RWPE2 (cell line): ENCODE data around the gene NRGN.
"Not testable (repeated sequence)": the region's sequence is repeated elsewhere in the genome, so short reads cannot be mapped to it uniquely, and the experiment has no call there.

Experiments
- ATAC-seq: fragments of 200-7000 bp; cut with Tn5 transposase; 3 replicates; pipeline ENCODE4 v1.9.1; 2021; ENCODE audit warnings: low read depth
- DNase-seq: peaks from one replicate; pipeline ENCODE4 v3.0.0-alpha.2; 2020; ENCODE audit warnings: low spot score
- H3K27ac ChIP-seq: fragments of 450-650 bp; 2 replicates; pipeline ENCODE4 v1.5.1; 2017; ENCODE audit warnings: mild to moderate bottlenecking; ENCODE audit not compliant: poor library complexity, severe bottlenecking
- H3K27me3 ChIP-seq: fragments of 250-450 bp; sonication (Bioruptor Pico); 2 replicates; pipeline ENCODE4 v1.5.1; 2021; ENCODE audit warnings: mild to moderate bottlenecking, moderate library complexity; ENCODE audit not compliant: insufficient read depth, poor library complexity, severe bottlenecking
- H3K36me3 ChIP-seq: fragments of 250-450 bp; sonication (Bioruptor Pico); 2 replicates; pipeline ENCODE4 v1.5.1; 2020; ENCODE audit warnings: low read depth, mild to moderate bottlenecking, moderate library complexity
- H3K4me1 ChIP-seq: fragments of 250-450 bp; sonication (Bioruptor Pico); 2 replicates; pipeline ENCODE4 v1.5.1; 2021; ENCODE audit warnings: mild to moderate bottlenecking, moderate library complexity; ENCODE audit not compliant: insufficient read depth, poor library complexity, severe bottlenecking
- H3K4me3 ChIP-seq: fragments of 250-450 bp; sonication (Bioruptor Pico); 2 replicates; pipeline ENCODE4 v1.5.1; 2021; ENCODE audit warnings: mild to moderate bottlenecking, moderate library complexity; ENCODE audit not compliant: severe bottlenecking
- H3K9me3 ChIP-seq: fragments of 250-450 bp; sonication (Bioruptor Pico); 2 replicates; pipeline ENCODE4 v1.5.1; 2021; ENCODE audit warnings: mild to moderate bottlenecking, moderate library complexity; ENCODE audit not compliant: severe bottlenecking
- TF ChIP-seq, protein P1 (sequence below): fragments of 450-650 bp; IDR thresholded peaks from one replicate; pipeline ENCODE4 v1.5.1; 2017; ENCODE audit warnings: mild to moderate bottlenecking, moderate library complexity; ENCODE audit not compliant: poor library complexity, severe bottlenecking

Gene NRGN

DNA sequence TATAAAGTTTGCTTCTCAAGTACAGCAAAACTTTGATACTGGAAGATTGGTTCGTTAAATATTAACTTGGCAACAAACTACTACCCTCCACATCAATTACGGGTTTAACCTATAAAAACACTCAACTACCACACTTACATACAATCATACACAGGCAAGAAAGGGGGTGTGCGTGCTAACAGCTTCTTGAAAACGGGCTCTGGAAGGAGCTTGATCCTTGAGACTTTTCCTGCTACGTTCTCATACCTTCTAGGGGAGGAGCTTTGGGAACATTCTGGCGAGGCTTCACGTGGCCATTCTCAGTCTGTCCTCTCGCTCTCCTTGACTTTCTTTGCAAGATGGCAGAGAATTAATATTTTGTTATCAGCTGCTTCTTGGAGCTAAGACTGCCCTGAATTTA, 29.2 kb downstream of the NRGN start:
- DNase-seq (no peak), ATAC-seq (no peak)
- Histone ChIP-seq H3K4me1 (peaks cover 3% of the 10 kb centered on the region), H3K9me3 (no peaks in the 10 kb centered on the region), H3K27me3 (no peaks in the 10 kb centered on the region), H3K4me3 (no peak overlapping the region), H3K36me3 (peaks cover 53% of the 10 kb centered on the region), H3K27ac (peak overlapping the region; percentile 47)
- TF ChIP-seq, protein P1, sequence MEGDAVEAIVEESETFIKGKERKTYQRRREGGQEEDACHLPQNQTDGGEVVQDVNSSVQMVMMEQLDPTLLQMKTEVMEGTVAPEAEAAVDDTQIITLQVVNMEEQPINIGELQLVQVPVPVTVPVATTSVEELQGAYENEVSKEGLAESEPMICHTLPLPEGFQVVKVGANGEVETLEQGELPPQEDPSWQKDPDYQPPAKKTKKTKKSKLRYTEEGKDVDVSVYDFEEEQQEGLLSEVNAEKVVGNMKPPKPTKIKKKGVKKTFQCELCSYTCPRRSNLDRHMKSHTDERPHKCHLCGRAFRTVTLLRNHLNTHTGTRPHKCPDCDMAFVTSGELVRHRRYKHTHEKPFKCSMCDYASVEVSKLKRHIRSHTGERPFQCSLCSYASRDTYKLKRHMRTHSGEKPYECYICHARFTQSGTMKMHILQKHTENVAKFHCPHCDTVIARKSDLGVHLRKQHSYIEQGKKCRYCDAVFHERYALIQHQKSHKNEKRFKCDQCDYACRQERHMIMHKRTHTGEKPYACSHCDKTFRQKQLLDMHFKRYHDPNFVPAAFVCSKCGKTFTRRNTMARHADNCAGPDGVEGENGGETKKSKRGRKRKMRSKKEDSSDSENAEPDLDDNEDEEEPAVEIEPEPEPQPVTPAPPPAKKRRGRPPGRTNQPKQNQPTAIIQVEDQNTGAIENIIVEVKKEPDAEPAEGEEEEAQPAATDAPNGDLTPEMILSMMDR = no peak

DNA sequence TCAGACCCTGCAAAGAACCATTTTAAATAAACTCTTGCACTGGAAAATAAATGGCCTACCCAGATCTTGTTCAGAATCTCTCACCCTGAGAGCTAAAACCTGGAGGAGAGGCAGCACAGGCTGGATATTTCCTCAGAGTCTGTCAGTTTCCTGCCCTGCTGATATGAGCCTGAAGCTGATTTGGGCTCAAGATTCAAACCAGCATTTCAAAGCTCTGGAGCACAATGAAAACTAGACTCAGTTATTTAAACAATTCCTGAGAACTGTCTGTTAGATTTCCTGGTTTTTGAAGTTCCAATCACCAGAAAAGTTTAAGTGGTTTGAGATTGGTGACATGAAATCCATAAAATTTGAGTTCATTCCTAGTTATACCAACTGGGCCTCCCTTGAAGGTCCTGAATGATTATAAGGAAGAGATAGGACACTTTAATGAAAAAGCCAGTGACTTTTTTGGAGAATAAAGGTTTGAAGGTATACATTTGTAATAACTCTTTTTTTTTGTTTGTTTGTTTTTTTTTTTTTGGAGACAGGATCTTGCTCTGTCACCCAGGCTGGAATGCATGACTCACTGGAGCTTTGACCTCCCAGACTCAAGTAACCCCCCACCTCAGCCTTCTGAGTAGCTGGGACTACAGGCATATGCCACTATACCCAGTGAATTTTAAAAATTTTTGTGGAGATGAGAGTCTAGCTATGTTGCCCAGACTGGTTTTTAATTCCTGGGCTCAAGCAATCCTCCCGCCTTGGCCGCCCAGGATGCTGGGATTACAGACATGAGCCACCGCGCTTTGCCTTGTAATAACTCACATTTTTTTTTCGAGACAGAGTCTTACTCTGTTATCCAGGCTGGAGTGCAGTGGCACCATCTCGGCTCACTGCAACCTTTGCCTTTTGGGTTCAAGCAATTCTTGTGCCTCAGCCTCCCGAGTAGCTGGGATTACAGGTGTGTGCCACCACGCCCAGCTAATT, 30.3 kb downstream of the NRGN start:
- TF ChIP-seq, protein P1 = no peak
- DNase-seq (no peak), ATAC-seq (peak; percentile 44; the same call in 1 of the 3 replicates)
- H3K4me3 ChIP-seq = no peak overlapping the region
- H3K36me3 ChIP-seq = peaks cover 56% of the 10 kb centered on the region
- no peaks in the 10 kb centered on the region for H3K27me3 ChIP-seq
- H3K4me1 ChIP-seq = peaks cover 3% of the 10 kb centered on the region
- no peaks in the 10 kb centered on the region for H3K9me3 ChIP-seq
- peak overlapping the region; percentile 47 for H3K27ac ChIP-seq

DNA sequence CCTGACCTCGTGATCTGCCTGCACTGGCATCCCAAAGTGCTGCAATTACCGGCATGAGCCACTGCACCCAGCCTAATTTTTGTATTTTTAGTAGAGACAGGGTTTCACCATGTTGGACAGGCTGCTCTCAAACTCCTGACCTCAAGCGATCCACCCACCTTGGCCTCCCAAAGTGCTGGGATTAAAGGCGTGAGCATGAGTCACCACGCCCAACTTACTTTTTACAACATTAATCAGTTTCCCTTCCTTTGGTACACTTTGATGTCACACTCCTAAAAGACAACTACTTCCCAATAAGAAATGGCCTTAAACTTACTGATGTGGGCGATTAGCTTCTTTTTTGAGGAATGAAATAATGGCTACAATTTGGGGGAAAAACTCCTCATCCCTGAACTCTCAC, 31.2 kb downstream of the NRGN start:
- DNase-seq, ATAC-seq, H3K4me1 ChIP-seq, H3K9me3 ChIP-seq, H3K4me3 ChIP-seq, H3K27me3 ChIP-seq: not testable (repeated sequence)
- Histone ChIP-seq H3K27ac (peak overlapping the region; percentile 47), H3K36me3 (peaks cover 59% of the 10 kb centered on the region)

DNA sequence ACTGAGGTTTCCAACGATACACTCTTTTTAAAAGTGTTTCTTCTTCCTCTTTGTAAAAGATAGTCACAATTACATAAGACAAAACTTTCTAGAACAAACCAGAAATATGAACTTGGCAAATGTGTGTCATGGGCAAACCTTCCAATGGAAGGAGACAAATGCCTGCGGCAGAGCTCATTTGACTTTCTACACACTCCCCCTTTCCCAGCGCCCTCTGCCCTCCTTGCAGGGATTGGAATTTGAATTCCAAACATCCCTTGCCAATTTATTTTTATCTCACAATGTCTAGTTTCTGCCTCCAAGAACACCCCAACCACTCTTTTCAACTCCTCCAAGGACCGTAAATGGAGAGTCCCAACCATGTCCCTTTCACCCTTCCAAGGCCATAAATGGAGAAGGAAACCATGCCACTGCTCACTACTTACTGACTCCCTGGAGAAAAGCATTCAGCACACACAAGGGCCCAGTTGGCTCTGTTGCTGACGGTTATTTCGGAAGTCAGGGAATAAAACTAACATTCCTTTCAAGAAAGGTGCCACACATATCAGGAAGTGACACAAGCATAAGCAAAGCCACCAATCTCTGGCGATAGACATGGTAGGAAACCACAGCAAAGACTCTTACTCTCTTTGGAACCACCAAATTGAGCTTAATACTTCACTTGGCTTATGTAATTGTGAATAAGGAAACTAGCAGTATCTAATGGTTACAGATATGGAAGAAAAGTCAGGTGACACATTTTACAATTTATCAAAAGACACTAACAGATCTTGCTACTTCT, 37.3 kb downstream of the NRGN start:
- Histone ChIP-seq H3K27me3 (no peaks in the 10 kb centered on the region), H3K4me1 (no peaks in the 10 kb centered on the region), H3K36me3 (peaks cover 32% of the 10 kb centered on the region), H3K4me3 (no peak overlapping the region), H3K27ac (no peak overlapping the region), H3K9me3 (no peaks in the 10 kb centered on the region)
- no peak for DNase-seq
- ATAC-seq = no peak
- TF ChIP-seq, protein P1 = no peak

DNA sequence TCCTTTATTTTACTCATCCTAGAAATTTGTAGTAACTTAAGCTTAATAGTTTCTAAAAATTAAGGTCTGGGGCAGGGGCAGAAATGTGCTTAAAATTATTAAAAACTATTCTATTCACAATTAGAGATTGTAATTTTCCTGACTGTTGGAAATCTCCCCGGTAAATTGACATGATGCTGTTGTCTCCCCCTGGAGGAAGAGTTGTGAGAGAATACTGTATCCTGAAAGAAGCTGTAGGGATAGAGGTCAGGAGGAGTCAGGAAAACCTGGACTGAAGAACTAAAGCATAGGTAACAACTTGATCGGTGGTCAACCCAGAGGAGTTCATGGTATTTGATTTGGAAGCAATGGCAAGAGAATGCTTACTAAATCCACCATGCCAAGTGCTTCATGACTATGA, 38.5 kb downstream of the NRGN start:
- Histone ChIP-seq H3K27ac (no peak overlapping the region), H3K9me3 (no peaks in the 10 kb centered on the region), H3K36me3 (peaks cover 25% of the 10 kb centered on the region), H3K4me1 (no peaks in the 10 kb centered on the region), H3K27me3 (no peaks in the 10 kb centered on the region), H3K4me3 (no peak overlapping the region)
- TF ChIP-seq, protein P1 = peak; percentile 21
- ATAC-seq (no peak), DNase-seq (no peak)
